HEK293 (cell line): ENCODE measurements around the gene SCAMP3.

Experiments used
- CTCF ChIA-PET: fragments of 350-600 bp; formaldehyde crosslinking; extraction: SDS; loops from one replicate; lab custom pipeline; 2021; ENCODE audit warnings: antibody characterized with exemption; lab: Yijun Ruan, JAX
- POLR2A ChIA-PET: fragments of 300-600 bp; formaldehyde crosslinking; extraction: SDS; loops from one replicate; lab custom pipeline; 2020; ENCODE audit warnings: antibody characterized with exemption, inconsistent platforms; lab: Yijun Ruan, JAX
- H3K27ac ChIP-seq: fragments of 200-500 bp; sonication (Bioruptor generic); 2 replicates; pipeline ENCODE4 v1.5.1; 2014; ENCODE audit warnings: low read depth, low read length, control low read depth, inconsistent platforms; ENCODE audit errors: extremely low read depth
- H3K36me3 ChIP-seq, 2 experiments: fragments of 200-500 bp in 1 of 2; sonication (Bioruptor generic) in 1 of 2; 1 replicate in 1 of 2; 2 replicates in 1 of 2; pipeline ENCODE4 v1.5.1; 2014 to 2017; ENCODE audit warnings: inconsistent platforms in 2 of 2, low read length in 2 of 2; ENCODE audit not compliant: control insufficient read depth in 2 of 2, insufficient read depth in 1 of 2
- H3K4me1 ChIP-seq: fragments of 200-500 bp; sonication (Bioruptor generic); 2 replicates; pipeline ENCODE4 v1.5.1; 2014; ENCODE audit warnings: mild to moderate bottlenecking, low read length, inconsistent platforms; ENCODE audit not compliant: control insufficient read depth, insufficient read depth
- H3K4me3 ChIP-seq: 2 replicates; pipeline ENCODE4 v1.5.1; 2011; ENCODE audit warnings: low read depth, mild to moderate bottlenecking, control low read depth, low read length, moderate library complexity
- H3K9me3 ChIP-seq: fragments of 200-500 bp; sonication (Bioruptor generic); 2 replicates; pipeline ENCODE4 v1.5.1; 2014; ENCODE audit warnings: low read depth, low read length, inconsistent platforms; ENCODE audit not compliant: control insufficient read depth, insufficient read depth
- ATF2 ChIP-seq: fragments of 450-650 bp; formaldehyde crosslinking; IDR thresholded peaks from 2 replicates; pipeline ENCODE4 v1.5.1; 2016; ENCODE audit warnings: missing biosample characterization, missing genetic modification characterization, low read depth
- CTCF ChIP-seq: fragments of 450-650 bp; formaldehyde crosslinking; IDR thresholded peaks from 2 replicates; pipeline ENCODE4 v1.5.1; 2016; ENCODE audit warnings: missing biosample characterization, missing genetic modification characterization
- GLI2 ChIP-seq: fragments of 450-650 bp; formaldehyde crosslinking; IDR thresholded peaks from 2 replicates; pipeline ENCODE4; 2017; ENCODE audit warnings: missing biosample characterization, missing genetic modification characterization, low read depth, borderline replicate concordance
- HIC1 ChIP-seq: fragments of 450-650 bp; formaldehyde crosslinking; IDR thresholded peaks from 2 replicates; pipeline ENCODE4 v1.5.1; 2016; ENCODE audit warnings: missing biosample characterization, missing genetic modification characterization
- IKZF3 ChIP-seq: fragments of 450-650 bp; IDR thresholded peaks from 2 replicates; pipeline ENCODE4 v1.5.0; 2018; ENCODE audit warnings: missing biosample characterization, mild to moderate bottlenecking, missing genetic modification characterization, moderate library complexity
- MEIS1 ChIP-seq: sonication (generic); formaldehyde crosslinking; IDR thresholded peaks from 2 replicates; pipeline ENCODE4 v1.8.1; 2022; ENCODE audit warnings: missing genetic modification reagents, mild to moderate bottlenecking, borderline replicate concordance
- PBX3 ChIP-seq: sonication (generic); formaldehyde crosslinking; IDR thresholded peaks from 2 replicates; pipeline ENCODE4 v1.8.1; 2022; ENCODE audit warnings: mild to moderate bottlenecking, moderate library complexity, missing genetic modification reagents
- SP2 ChIP-seq: fragments of 450-650 bp; formaldehyde crosslinking; IDR thresholded peaks from 2 replicates; pipeline ENCODE4 v1.5.1; 2016; ENCODE audit warnings: missing biosample characterization, missing genetic modification characterization
- ZBTB20 ChIP-seq: fragments of 450-650 bp; formaldehyde crosslinking; IDR thresholded peaks from 2 replicates; pipeline ENCODE4 v1.5.1; 2016; ENCODE audit warnings: missing biosample characterization, missing genetic modification characterization
- ZIC2 ChIP-seq: fragments of 450-650 bp; formaldehyde crosslinking; IDR thresholded peaks from 2 replicates; pipeline ENCODE4 v1.5.1; 2016; ENCODE audit warnings: missing biosample characterization, missing genetic modification characterization
- ZNF121 ChIP-seq: fragments of 450-650 bp; formaldehyde crosslinking; IDR thresholded peaks from 2 replicates; pipeline ENCODE4 v1.5.1; 2016; ENCODE audit warnings: missing biosample characterization, missing genetic modification characterization
- ZNF2 ChIP-seq: fragments of 450-650 bp; formaldehyde crosslinking; IDR thresholded peaks from 2 replicates; pipeline ENCODE4 v1.5.1; 2016; ENCODE audit warnings: missing biosample characterization, missing genetic modification characterization
- ZNF221 ChIP-seq: fragments of 450-650 bp; formaldehyde crosslinking; IDR thresholded peaks from 2 replicates; pipeline ENCODE4 v1.5.1; 2017; ENCODE audit warnings: missing biosample characterization, missing genetic modification characterization, borderline replicate concordance
- ZNF223 ChIP-seq: fragments of 450-650 bp; formaldehyde crosslinking; IDR thresholded peaks from 2 replicates; pipeline ENCODE4 v1.5.1; 2016; ENCODE audit warnings: missing biosample characterization, missing genetic modification characterization
- ZNF280D ChIP-seq: fragments of 450-650 bp; formaldehyde crosslinking; IDR thresholded peaks from 2 replicates; pipeline ENCODE4 v1.5.1; 2016; ENCODE audit warnings: missing biosample characterization, missing genetic modification characterization
- ZNF341 ChIP-seq: fragments of 450-650 bp; formaldehyde crosslinking; IDR thresholded peaks from 2 replicates; pipeline ENCODE4; 2016; ENCODE audit warnings: low read depth, missing biosample characterization, missing genetic modification characterization
- ZNF366 ChIP-seq: fragments of 450-650 bp; formaldehyde crosslinking; conservative IDR thresholded peaks from 2 replicates; pipeline ENCODE4 v1.5.1; 2016; ENCODE audit warnings: missing biosample characterization, missing genetic modification characterization
- ZNF48 ChIP-seq: fragments of 450-650 bp; formaldehyde crosslinking; IDR thresholded peaks from 2 replicates; pipeline ENCODE4 v1.5.1; 2016; ENCODE audit warnings: missing biosample characterization, missing genetic modification characterization
- ZNF514 ChIP-seq: fragments of 450-650 bp; formaldehyde crosslinking; IDR thresholded peaks from 2 replicates; pipeline ENCODE4 v1.5.1; 2016; ENCODE audit warnings: missing biosample characterization, missing genetic modification characterization
- ZNF555 ChIP-seq: fragments of 450-650 bp; formaldehyde crosslinking; conservative IDR thresholded peaks from 2 replicates; pipeline ENCODE4 v1.5.1; 2017; ENCODE audit warnings: missing biosample characterization, mild to moderate bottlenecking, missing genetic modification characterization, inconsistent platforms
- ZNF777 ChIP-seq: fragments of 450-650 bp; formaldehyde crosslinking; IDR thresholded peaks from 2 replicates; pipeline ENCODE4 v1.5.1; 2017; ENCODE audit warnings: missing biosample characterization, missing genetic modification characterization, borderline replicate concordance
- ZSCAN5A ChIP-seq: fragments of 450-650 bp; formaldehyde crosslinking; IDR thresholded peaks from 2 replicates; pipeline ENCODE4 v1.5.1; 2016; ENCODE audit warnings: missing biosample characterization, missing genetic modification characterization
- ZXDB ChIP-seq: fragments of 450-650 bp; formaldehyde crosslinking; IDR thresholded peaks from 2 replicates; pipeline ENCODE4 v1.5.1; 2016; ENCODE audit warnings: missing biosample characterization, missing genetic modification characterization

SCAMP3 gene

GRCh38 chr1:155253797-155254196 is 8.4 kb downstream of the SCAMP3 start:
- Histone ChIP-seq H3K4me3 (peak overlapping the region; percentile 73), H3K9me3 (no peaks in the 10 kb centered on the region), H3K27ac (peak overlapping the region; percentile 72; the same call in 1 of the 2 replicates), H3K4me1 (no peaks in the 10 kb centered on the region), H3K36me3 (peaks cover 6 to 55% of the 10 kb centered on the region in 2 experiments; a peak in 2 of 3 replicates)
- TF ChIP-seq ZNF366 (tag by site-specific recombination) (0 out of 2 replicates have a peak, but pooled peaks have one; percentile 4), ZIC2 (tag by site-specific recombination) (no peak), ZNF514 (no peak), ZNF280D (tag by site-specific recombination) (no peak), HIC1 (tag by site-specific recombination) (no peak), ZBTB20 (tag by site-specific recombination) (0 out of 2 replicates have a peak, but pooled peaks have one; percentile 21), ZNF555 (tag by site-specific recombination) (no peak), SP2 (tag by site-specific recombination) (no peak), ZXDB (tag by site-specific recombination) (0 out of 2 replicates have a peak, but pooled peaks have one; percentile 2)
- CTCF ChIA-PET: interaction anchor here (1.2 kb wide), 1 partner anchor 12 kb away, joined by 3 read pairs; no protein-coding TSS in a partner anchor
- POLR2A ChIA-PET: interaction anchor here (1.0 to 2.6 kb wide), 2 partner anchors 10 to 52 kb away, joined by 3 to 11 read pairs; no protein-coding TSS in a partner anchor

- ChIA-PET POLR2A (interaction anchor here (1.0 to 2.6 kb wide), 2 partner anchors 9 to 53 kb away, joined by 3 to 11 read pairs; no protein-coding TSS in a partner anchor), CTCF (interaction anchor here (1.2 kb wide), 1 partner anchor 13 kb away, joined by 3 read pairs; no protein-coding TSS in a partner anchor)
- Histone ChIP-seq H3K4me1 (no peaks in the 10 kb centered on the region), H3K4me3 (no peak overlapping the region), H3K36me3 (peaks cover 6 to 56% of the 10 kb centered on the region in 2 experiments; a peak in 2 of 3 replicates), H3K27ac (no peak overlapping the region), H3K9me3 (no peaks in the 10 kb centered on the region)
- TF ChIP-seq IKZF3 (tag by site-specific recombination) (0 out of 2 replicates have a peak, but pooled peaks have one; percentile 13), ZNF48 (tag by site-specific recombination) (no peak), ATF2 (tag by site-specific recombination) (no peak), CTCF (peak; percentile 43), GLI2 (tag by site-specific recombination) (no peak), PBX3 (CRISPR knock-in tag) (no peak), MEIS1 (no peak), ZNF221 (tag by site-specific recombination) (no peak), ZNF341 (0 out of 2 replicates have a peak, but pooled peaks have one; percentile 14), ZNF223 (tag by site-specific recombination) (0 out of 2 replicates have a peak, but pooled peaks have one; percentile 15), ZNF2 (tag by site-specific recombination) (peak; percentile 58; the same call in 1 of the 2 replicates), ZNF121 (tag by site-specific recombination) (0 out of 2 replicates have a peak, but pooled peaks have one; percentile 5), ZNF777 (tag by site-specific recombination) (no peak), ZSCAN5A (no peak)
These were observed 9.0 kb downstream of the SCAMP3 start for GRCh38 chr1:155253208-155253607.
